HT-29 (cell line): Measurements from ENCODE around the gene HS3ST5. TPM values are rescaled to one million over a fixed set of nuclear protein-coding genes. Genes with fewer than 3 reads are reported as not detected.

Source experiments
- DNase-seq: peaks from one replicate; pipeline ENCODE4 v3.0.0-alpha.2; 2015; ENCODE audit warnings: low spot score
- total RNA-seq: library from RNA; depleted of rRNA; stranded (reverse); fragments of >200 nt; shearing (Covaris generic); gene quantifications from 2 replicates; pipeline ENCODE4 v1.2.3, GENCODE V29; 2014; rRNA removed

Gene HS3ST5, protein sequence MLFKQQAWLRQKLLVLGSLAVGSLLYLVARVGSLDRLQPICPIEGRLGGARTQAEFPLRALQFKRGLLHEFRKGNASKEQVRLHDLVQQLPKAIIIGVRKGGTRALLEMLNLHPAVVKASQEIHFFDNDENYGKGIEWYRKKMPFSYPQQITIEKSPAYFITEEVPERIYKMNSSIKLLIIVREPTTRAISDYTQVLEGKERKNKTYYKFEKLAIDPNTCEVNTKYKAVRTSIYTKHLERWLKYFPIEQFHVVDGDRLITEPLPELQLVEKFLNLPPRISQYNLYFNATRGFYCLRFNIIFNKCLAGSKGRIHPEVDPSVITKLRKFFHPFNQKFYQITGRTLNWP
- total RNA-seq, result not detected in 2 replicates

GRCh38 chr6:114342826-114343781, at the start of gene HS3ST5:
Gene HS3ST5 (minus strand): TSS chr6:114343023. CDS start chr6:114062845, 280,178 bp downstream.
- DNase-seq, result no peak

GRCh38 chr6:114390176-114390575, 47.4 kb upstream of the HS3ST5 start:
- no peak for DNase-seq

GRCh38 chr6:114389111-114389510, 46.3 kb upstream of the HS3ST5 start:
- no peak for DNase-seq

GRCh38 chr6:114382406-114382805, 39.6 kb upstream of the HS3ST5 start:
- DNase-seq, result no peak

DNA sequence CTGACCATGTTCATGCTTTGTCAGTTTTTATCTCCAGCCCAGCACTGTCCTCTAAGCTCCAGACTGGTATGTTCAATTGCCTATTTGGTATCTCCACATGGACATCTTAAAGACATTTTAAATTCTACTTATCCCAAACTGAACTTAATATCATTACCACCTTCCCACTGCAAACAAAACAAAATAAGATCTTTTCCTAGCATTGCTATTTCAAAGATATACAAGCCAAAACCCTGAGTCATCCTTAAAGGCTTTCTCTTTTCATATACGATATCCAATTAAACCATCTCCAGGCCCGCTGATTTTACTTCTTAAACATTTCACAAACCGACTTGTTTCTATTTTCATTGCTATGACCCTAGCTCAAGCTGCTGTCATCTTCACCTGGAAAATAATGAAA, 35.1 kb upstream of the HS3ST5 start:
- DNase-seq, result no peak

GRCh38 chr6:114376611-114377175, 33.9 kb upstream of the HS3ST5 start:
- peak; percentile 9 for DNase-seq

GRCh38 chr6:114375541-114376192, 32.8 kb upstream of the HS3ST5 start:
- DNase-seq, result no peak

DNA sequence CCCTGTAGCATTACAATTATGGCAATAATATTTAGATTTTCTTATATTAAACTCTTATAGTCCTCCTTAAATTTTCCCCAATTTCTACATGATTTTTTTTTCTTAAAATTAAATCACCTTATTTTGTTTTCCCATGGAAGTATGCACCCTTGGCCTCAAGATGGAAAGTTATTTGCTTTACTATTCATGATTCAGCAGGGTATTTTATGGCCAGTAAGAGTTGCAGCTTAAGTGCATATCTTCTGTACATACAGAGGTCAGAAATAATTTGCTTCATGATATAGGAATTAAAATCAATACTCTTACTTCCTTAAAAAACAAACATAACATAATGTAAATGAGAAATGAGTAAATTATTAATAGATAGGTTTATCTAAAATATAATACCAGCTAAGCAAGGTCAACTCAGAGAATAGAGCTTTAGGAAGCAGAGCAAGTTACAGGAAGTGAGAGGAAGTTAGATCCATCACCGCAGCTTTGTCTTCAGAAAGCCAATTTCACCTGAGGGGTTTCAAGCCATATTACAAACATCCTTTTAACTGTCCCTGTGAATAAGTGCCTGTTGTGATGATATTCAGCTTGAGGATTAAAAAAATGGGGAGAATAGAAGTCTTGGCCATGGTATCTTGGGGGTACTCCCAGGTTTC, 24.6 kb upstream of the HS3ST5 start:
- DNase-seq, result peak; percentile 48

DNA sequence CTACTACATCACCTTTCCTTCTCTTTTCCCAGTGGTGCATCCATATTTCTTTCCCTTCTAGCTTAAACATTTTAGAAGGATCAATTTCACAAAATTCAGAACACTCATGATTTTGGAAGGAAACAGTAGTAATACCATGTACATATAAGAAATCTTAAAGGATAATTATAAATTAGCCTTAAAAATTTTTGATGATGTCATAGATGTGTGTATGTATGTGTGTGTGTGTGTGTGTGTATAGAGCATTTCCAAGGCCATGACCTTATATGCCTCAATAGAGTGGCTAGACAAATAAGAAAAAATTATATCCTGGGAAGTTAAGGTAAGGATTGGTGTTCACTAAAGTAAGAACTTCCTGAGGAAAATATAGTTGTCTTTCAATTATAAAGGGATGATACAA, 24.1 kb upstream of the HS3ST5 start:
- DNase-seq, result no peak

GRCh38 chr6:114364301-114364700, 21.5 kb upstream of the HS3ST5 start:
- peak; percentile 82 for DNase-seq

- DNase-seq, result no peak
Measured at GRCh38 chr6:114362957-114363356, 20.1 kb upstream of the HS3ST5 start.

DNA sequence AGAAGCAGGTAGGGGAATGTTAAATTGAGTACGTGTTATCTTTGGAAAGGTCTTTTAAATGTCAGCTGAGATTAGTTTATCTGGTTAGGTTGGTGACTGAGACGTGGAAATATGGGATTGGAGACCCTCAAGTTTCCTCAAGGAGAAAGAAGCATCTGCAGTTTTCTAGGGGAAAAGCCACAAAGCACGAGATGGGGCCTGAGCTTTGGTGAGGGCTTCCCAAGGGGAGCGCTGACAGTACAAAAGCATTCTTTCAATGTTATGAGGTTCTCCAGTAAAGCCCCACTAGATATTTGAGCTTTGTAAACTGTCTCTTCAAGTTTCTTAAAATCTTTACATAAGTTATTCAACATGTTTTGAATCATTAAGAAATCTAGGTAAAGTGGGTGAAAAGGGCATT, 19.6 kb upstream of the HS3ST5 start:
- DNase-seq, result no peak

GRCh38 chr6:114361036-114361435, 18.2 kb upstream of the HS3ST5 start:
- no peak for DNase-seq

DNA sequence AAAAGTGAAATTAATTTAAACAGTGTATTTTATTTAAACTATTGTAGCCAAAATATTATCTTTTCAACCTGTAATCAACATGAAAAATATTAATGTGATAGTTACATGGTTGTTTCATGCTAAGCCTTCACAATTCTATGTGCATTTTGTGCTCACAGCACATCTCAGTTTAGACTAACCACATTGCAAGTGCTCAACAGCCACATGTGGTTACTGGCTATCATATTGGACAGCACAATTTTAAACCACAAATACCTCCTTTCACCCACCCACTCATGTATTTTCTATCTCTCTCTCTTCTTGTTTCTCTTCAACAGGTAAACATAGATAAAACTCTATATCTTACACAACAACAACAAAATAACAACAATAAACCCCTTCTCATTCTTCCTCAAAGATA, 12.5 kb upstream of the HS3ST5 start:
- no peak for DNase-seq

- no peak for DNase-seq
Measured at GRCh38 chr6:114354482-114354881, 11.7 kb upstream of the HS3ST5 start.

GRCh38 chr6:114346451-114346850, 3.6 kb upstream of the HS3ST5 start:
- no peak for DNase-seq

DNA sequence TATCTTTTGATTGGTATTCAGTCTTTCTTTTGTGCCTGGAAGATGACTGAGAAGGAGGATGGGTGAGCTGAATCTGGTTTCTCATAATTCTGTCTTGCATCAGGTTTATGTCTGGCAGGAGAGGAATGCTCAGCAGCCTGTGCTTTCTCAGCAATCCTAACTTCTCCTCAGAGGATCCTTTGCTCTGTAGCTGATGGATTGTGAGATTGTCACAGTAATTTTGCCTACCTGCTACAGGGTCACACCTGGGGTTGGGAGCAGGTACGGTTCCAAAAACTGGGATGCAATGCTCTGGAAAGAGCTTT, 2.1 kb upstream of the HS3ST5 start:
- DNase-seq, result no peak

GRCh38 chr6:114344246-114344970, 1.6 kb upstream of the HS3ST5 start:
- DNase-seq, result no peak

DNA sequence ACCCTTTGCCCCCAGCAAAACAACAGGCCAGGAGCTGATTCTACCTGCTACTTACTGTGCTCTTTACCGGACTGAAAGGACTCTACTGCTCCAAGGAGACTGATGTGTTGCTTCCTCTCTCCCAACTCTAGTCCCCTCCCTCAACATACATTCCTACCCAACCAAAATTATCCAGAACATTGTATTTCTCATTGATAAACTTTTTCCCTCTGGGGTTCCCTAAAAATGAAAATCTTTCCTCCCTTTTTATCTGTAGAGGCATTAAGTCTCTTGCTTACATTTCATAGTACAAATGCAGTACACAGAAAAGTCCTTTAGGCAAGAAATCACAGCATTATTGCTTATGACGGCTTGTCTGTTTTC, 940 bp upstream of the HS3ST5 start:
- DNase-seq, result no peak

GRCh38 chr6:114342086-114342825, 567 bp downstream of the HS3ST5 start:
- no peak for DNase-seq
